K562 (cell line): ENCODE measurements around the gene RBM22. TPM values are rescaled to one million over a fixed set of nuclear protein-coding genes. Genes with fewer than 3 reads are reported as not detected.

Experiments
- ARID1B ChIP-seq: fragments of 450-650 bp; IDR thresholded peaks from 2 replicates; pipeline ENCODE4 v1.6.1; 2016; ENCODE audit warnings: antibody characterized with exemption, mild to moderate bottlenecking, inconsistent platforms
- BACH1 ChIP-seq: fragments of 200-800 bp; sonication (Bioruptor generic); IDR thresholded peaks from 2 replicates; pipeline ENCODE4 v1.6.1; 2016; ENCODE audit warnings: missing genetic modification characterization, missing compliant biosample characterization
- CSDE1 ChIP-seq, 2 experiments: fragments of 450-650 bp; IDR thresholded peaks; 2 replicates each; pipeline ENCODE4 v1.6.1; 2016; ENCODE audit warnings: mild to moderate bottlenecking in 1 of 2
- FOXK1 ChIP-seq: sonication (generic); formaldehyde crosslinking; IDR thresholded peaks from 2 replicates; pipeline ENCODE4 v1.8.0; 2022; ENCODE audit warnings: missing genetic modification reagents, mild to moderate bottlenecking, borderline replicate concordance
- KAT2B ChIP-seq: IDR thresholded peaks from one replicate; pipeline ENCODE4 v1.6.1; 2012; ENCODE audit warnings: low read depth, mild to moderate bottlenecking, control low read depth, inconsistent platforms, low read length, moderate library complexity
- NFIC ChIP-seq: fragments of 450-650 bp; IDR thresholded peaks from 2 replicates; pipeline ENCODE4 v1.6.1; 2017; ENCODE audit warnings: mild to moderate bottlenecking, inconsistent platforms
- TAF9B ChIP-seq: fragments of 450-650 bp; IDR thresholded peaks from 2 replicates; pipeline ENCODE4 v1.6.1; 2018; ENCODE audit warnings: mild to moderate bottlenecking; ENCODE audit not compliant: partially characterized antibody
- polyA plus RNA-seq, 8 experiments: library from polyadenylated mRNA; depleted of rRNA in 4 of 8; stranded (reverse) in 5 of 8; unstranded in 3 of 8; fragments of >200 nt; fragmentation: Nextera tagmentation in 2 of 8; fragmentation: Illumina TruSeq in 1 of 8; extraction: Ambion mirVana in 2 of 8; extraction: Trizol in 1 of 8; gene quantifications; 2 replicates each; pipeline versions ENCODE4 v1.2.1 to v1.2.3, GENCODE V29; 2011 to 2014; ENCODE audit warnings: inconsistent platforms in 1 of 8, missing spikeins in 1 of 8
- total RNA-seq, 7 experiments: library from RNA; depleted of rRNA in 6 of 7; stranded (reverse); fragments of >200 nt in 6 of 7; fragmentation: Illumina TruSeq in 2 of 7; extraction: Trizol in 2 of 7; gene quantifications; 2 replicates each; pipeline versions ENCODE4 v1.2.1 to v1.2.3, GENCODE V29; 2011 to 2021; ENCODE audit warnings: low replicate concordance in 1 of 7
- TF ChIP-seq, protein P1 (sequence below), 3 experiments: IDR thresholded peaks in 2 of 3; conservative IDR thresholded peaks in 1 of 3; 2 replicates each; pipeline ENCODE4 v1.5.1; 2011 to 2012; ENCODE audit warnings: low read length in 3 of 3, mild to moderate bottlenecking in 3 of 3, control low read depth in 2 of 3, improper control_type of control experiment in 1 of 3, inconsistent platforms in 1 of 3, low read depth in 1 of 3, mixed read lengths in 1 of 3, moderate library complexity in 1 of 3; ENCODE audit not compliant: insufficient read depth in 2 of 3
- TF ChIP-seq, protein P2 (sequence below): fragments of 450-650 bp; formaldehyde crosslinking; IDR thresholded peaks from 2 replicates; pipeline ENCODE4 v1.4.0; 2022; ENCODE audit warnings: missing genetic modification characterization
- TF ChIP-seq, protein P3 (sequence below), 2 experiments: fragments of 450-650 bp; formaldehyde crosslinking in 1 of 2; IDR thresholded peaks; 2 replicates each; pipeline versions ENCODE4 v1.4.0 to v1.6.1; 2014 to 2020; ENCODE audit warnings: mild to moderate bottlenecking in 2 of 2, borderline replicate concordance in 1 of 2, low read depth in 1 of 2

RBM22 gene
- total and polyA plus RNA-seq, 9 of the 15 experiments (the other 6 are each of a cell fraction or from before 2014, with no cell fraction given): 31.3 to 82.2 (median 44.8) TPM

DNA sequence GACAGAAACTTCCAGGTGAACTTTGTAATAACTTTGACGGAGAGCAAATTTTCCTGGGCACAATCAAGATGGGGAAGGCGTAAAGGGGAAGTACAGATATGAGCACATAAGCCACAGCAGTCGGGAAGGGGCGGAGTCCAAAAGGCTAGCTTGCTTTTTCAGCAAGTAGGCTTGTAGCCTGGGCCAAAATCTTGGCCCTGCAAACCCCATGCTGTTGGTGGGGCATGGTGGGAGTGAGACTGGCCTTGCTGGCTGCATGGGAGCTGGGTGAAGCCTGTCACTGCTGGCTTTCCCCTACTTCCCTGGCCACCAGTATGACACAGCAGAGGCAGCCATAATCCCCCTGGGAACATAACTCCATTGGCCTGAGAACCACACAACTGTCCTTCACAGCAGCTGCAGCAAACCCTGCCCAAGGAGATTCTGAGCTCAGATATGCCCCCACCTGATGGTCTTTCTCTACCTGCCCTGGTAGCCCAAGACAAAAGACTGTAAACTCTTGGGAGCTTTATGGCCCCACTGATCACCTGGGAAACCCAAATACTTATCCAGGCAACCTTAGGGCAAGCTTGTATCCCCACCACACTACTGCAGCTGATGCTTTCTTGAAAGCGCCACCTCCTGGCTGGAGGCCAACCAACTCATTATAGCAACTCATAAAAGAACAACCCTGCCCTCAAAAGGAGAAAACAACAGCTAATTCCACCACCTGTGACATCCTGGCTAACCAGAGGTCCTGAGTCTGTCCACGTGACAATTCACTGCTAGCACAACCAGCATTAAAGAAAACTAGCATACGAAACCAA, 33.9 kb upstream of the RBM22 start (continued):
- TF ChIP-seq, protein P1, sequence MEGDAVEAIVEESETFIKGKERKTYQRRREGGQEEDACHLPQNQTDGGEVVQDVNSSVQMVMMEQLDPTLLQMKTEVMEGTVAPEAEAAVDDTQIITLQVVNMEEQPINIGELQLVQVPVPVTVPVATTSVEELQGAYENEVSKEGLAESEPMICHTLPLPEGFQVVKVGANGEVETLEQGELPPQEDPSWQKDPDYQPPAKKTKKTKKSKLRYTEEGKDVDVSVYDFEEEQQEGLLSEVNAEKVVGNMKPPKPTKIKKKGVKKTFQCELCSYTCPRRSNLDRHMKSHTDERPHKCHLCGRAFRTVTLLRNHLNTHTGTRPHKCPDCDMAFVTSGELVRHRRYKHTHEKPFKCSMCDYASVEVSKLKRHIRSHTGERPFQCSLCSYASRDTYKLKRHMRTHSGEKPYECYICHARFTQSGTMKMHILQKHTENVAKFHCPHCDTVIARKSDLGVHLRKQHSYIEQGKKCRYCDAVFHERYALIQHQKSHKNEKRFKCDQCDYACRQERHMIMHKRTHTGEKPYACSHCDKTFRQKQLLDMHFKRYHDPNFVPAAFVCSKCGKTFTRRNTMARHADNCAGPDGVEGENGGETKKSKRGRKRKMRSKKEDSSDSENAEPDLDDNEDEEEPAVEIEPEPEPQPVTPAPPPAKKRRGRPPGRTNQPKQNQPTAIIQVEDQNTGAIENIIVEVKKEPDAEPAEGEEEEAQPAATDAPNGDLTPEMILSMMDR (IDR thresholded peaks at IDR 0.05 in 2 of 3, conservative IDR thresholded peaks at IDR 0.05 in 1 of 3; ENCODE audit: insufficient read depth in 2 of 3, low read depth in 1 of 3, low read length in 3 of 3): peak; percentile 40 to 49 (median 41); a peak in 5 of 6 replicates
- no peak for TF ChIP-seq KAT2B
- TF ChIP-seq ARID1B: peak; percentile 26; the same call in 1 of the 2 replicates
- TF ChIP-seq TAF9B: no peak
- TF ChIP-seq BACH1: no peak
- TF ChIP-seq CSDE1 (IDR thresholded peaks at IDR 0.05): no peak
- TF ChIP-seq, protein P2, sequence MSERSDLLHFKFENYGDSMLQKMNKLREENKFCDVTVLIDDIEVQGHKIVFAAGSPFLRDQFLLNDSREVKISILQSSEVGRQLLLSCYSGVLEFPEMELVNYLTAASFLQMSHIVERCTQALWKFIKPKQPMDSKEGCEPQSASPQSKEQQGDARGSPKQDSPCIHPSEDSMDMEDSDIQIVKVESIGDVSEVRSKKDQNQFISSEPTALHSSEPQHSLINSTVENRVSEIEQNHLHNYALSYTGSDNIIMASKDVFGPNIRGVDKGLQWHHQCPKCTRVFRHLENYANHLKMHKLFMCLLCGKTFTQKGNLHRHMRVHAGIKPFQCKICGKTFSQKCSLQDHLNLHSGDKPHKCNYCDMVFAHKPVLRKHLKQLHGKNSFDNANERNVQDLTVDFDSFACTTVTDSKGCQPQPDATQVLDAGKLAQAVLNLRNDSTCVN: 0 out of 2 replicates have a peak, but pooled peaks have one; percentile 39
- TF ChIP-seq, protein P3, sequence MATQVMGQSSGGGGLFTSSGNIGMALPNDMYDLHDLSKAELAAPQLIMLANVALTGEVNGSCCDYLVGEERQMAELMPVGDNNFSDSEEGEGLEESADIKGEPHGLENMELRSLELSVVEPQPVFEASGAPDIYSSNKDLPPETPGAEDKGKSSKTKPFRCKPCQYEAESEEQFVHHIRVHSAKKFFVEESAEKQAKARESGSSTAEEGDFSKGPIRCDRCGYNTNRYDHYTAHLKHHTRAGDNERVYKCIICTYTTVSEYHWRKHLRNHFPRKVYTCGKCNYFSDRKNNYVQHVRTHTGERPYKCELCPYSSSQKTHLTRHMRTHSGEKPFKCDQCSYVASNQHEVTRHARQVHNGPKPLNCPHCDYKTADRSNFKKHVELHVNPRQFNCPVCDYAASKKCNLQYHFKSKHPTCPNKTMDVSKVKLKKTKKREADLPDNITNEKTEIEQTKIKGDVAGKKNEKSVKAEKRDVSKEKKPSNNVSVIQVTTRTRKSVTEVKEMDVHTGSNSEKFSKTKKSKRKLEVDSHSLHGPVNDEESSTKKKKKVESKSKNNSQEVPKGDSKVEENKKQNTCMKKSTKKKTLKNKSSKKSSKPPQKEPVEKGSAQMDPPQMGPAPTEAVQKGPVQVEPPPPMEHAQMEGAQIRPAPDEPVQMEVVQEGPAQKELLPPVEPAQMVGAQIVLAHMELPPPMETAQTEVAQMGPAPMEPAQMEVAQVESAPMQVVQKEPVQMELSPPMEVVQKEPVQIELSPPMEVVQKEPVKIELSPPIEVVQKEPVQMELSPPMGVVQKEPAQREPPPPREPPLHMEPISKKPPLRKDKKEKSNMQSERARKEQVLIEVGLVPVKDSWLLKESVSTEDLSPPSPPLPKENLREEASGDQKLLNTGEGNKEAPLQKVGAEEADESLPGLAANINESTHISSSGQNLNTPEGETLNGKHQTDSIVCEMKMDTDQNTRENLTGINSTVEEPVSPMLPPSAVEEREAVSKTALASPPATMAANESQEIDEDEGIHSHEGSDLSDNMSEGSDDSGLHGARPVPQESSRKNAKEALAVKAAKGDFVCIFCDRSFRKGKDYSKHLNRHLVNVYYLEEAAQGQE (IDR thresholded peaks at IDR 0.05; ENCODE audit: borderline replicate concordance): 0 out of 2 replicates have a peak, but pooled peaks have one; percentile 14
- TF ChIP-seq, protein P3 (CRISPR knock-in tag; IDR thresholded peaks at IDR 0.05; ENCODE audit: low read depth): no peak
- TF ChIP-seq NFIC: peak; percentile 70
- peak; percentile 14; the same call in 1 of the 2 replicates for TF ChIP-seq FOXK1 (CRISPR knock-in tag)
